ENCODE results near the gene DYNC2H1.

The DYNC2H1 gene, protein sequence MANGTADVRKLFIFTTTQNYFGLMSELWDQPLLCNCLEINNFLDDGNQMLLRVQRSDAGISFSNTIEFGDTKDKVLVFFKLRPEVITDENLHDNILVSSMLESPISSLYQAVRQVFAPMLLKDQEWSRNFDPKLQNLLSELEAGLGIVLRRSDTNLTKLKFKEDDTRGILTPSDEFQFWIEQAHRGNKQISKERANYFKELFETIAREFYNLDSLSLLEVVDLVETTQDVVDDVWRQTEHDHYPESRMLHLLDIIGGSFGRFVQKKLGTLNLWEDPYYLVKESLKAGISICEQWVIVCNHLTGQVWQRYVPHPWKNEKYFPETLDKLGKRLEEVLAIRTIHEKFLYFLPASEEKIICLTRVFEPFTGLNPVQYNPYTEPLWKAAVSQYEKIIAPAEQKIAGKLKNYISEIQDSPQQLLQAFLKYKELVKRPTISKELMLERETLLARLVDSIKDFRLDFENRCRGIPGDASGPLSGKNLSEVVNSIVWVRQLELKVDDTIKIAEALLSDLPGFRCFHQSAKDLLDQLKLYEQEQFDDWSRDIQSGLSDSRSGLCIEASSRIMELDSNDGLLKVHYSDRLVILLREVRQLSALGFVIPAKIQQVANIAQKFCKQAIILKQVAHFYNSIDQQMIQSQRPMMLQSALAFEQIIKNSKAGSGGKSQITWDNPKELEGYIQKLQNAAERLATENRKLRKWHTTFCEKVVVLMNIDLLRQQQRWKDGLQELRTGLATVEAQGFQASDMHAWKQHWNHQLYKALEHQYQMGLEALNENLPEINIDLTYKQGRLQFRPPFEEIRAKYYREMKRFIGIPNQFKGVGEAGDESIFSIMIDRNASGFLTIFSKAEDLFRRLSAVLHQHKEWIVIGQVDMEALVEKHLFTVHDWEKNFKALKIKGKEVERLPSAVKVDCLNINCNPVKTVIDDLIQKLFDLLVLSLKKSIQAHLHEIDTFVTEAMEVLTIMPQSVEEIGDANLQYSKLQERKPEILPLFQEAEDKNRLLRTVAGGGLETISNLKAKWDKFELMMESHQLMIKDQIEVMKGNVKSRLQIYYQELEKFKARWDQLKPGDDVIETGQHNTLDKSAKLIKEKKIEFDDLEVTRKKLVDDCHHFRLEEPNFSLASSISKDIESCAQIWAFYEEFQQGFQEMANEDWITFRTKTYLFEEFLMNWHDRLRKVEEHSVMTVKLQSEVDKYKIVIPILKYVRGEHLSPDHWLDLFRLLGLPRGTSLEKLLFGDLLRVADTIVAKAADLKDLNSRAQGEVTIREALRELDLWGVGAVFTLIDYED (N-terminal part only)

DNA sequence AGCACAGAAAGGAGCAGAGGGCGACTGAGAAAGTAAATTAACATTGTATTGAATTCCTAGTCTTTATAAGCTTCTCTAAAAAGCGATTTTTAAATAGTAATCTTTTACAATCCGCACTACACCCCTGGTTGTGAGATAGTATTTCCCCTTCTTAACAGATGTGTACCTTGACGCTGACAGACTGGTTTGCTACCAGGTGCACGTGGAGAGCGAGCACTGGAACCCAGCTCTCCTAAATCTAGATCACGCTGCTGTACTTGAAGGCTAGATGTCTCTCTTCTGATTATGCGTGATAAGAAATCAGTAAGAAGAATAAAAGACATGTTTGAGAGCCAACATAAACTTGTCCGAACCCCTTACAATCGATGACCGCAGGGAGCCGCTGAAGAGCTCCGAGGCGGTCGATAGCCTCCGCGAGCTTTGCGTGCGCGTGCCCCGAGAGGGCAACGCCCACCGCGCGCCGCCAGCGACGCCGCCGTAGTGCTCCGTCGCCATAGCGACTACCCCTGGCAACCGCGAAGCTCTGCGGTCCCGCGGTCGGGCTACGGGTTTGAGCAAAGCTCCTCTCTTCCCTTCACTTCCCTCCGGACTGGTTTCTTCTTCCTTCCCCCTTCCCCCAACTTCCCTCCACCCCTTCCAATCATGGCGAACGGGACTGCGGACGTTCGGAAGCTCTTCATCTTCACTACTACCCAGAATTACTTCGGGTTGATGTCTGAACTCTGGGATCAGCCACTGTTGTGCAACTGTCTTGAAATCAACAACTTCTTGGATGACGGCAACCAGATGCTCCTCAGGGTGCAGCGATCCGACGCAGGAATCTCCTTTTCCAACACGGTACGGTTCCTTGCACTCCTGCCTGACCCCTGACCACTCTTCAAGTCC, at the start of gene DYNC2H1:
DYNC2H1 (plus strand) TSS at position 494 of the 885 bp plus-strand sequence; CDS start at position 643, 149 bp downstream.
- ChIA-PET CTCF (interaction anchor here (0.5 to 2.3 kb wide), 15 partner anchors 9 to 550 kb away, joined by 3 to 19 read pairs (median 4); partner anchors contain the start of gene DCUN1D5), POLR2A (interaction anchor here (0.9 to 1.9 kb wide), 4 partner anchors 8 to 35 kb away, joined by 3 to 47 read pairs (median 6); partner anchors contain the start of gene DCUN1D5)
- H3K36me3 ChIP-seq (ENCODE audit: control insufficient read depth in 2 of 2, insufficient read depth in 1 of 2, low read length in 2 of 2) = peaks cover 0 to 4% of the 10 kb centered on the region in 2 experiments; a peak in 1 of 3 replicates
- peak within 1 kb of the TSS; percentile 54 for H3K27ac ChIP-seq (ENCODE audit: extremely low read depth, low read depth, low read length)
- peak within 1 kb of the TSS; percentile 88 for H3K4me3 ChIP-seq (ENCODE audit: low read depth, low read length)
- H3K4me1 ChIP-seq (ENCODE audit: control insufficient read depth, insufficient read depth, low read length) = no peaks in the 10 kb centered on the region
- H3K9me3 ChIP-seq (ENCODE audit: control insufficient read depth, insufficient read depth, low read depth, low read length) = no peaks in the 10 kb centered on the region
- TF ChIP-seq ZNF677 (tag by site-specific recombination; IDR thresholded peaks at IDR 0.05) (no peak), ZBTB1 (tag by site-specific recombination; IDR thresholded peaks at IDR 0.05) (no peak), ZFP37 (tag by site-specific recombination; IDR thresholded peaks at IDR 0.05) (0 out of 2 replicates have a peak, but pooled peaks have one; percentile 26), KLF1 (tag by site-specific recombination; IDR thresholded peaks at IDR 0.05) (peak; percentile 78), ZNF707 (tag by site-specific recombination; IDR thresholded peaks at IDR 0.05) (no peak), ZFP3 (tag by site-specific recombination; IDR thresholded peaks at IDR 0.05; ENCODE audit: low read depth) (no peak), ZXDB (tag by site-specific recombination; IDR thresholded peaks at IDR 0.05) (peak; percentile 49; the same call in 1 of the 2 replicates), SP2 (tag by site-specific recombination; IDR thresholded peaks at IDR 0.05) (peak; percentile 25; the same call in 1 of the 2 replicates), ZNF843 (tag by site-specific recombination; IDR thresholded peaks at IDR 0.05) (no peak), ZNF747 (tag by site-specific recombination; IDR thresholded peaks at IDR 0.05) (no peak), ZNF654 (tag by site-specific recombination; IDR thresholded peaks at IDR 0.05; ENCODE audit: low read depth) (no peak; the same call in 1 of the 2 replicates), ZNF670 (tag by site-specific recombination; IDR thresholded peaks at IDR 0.05; ENCODE audit: low read depth) (no peak), ZNF600 (tag by site-specific recombination; IDR thresholded peaks at IDR 0.05) (peak; percentile 82), ZNF211 (tag by site-specific recombination; IDR thresholded peaks at IDR 0.05; ENCODE audit: low read depth) (no peak), KLF10 (tag by site-specific recombination; IDR thresholded peaks at IDR 0.05) (peak; percentile 96), GLI4 (tag by site-specific recombination; IDR thresholded peaks at IDR 0.05) (no peak), ZNF341 (tag by site-specific recombination; IDR thresholded peaks at IDR 0.05; ENCODE audit: low read depth) (peak; percentile 91), ZNF394 (tag by site-specific recombination; IDR thresholded peaks at IDR 0.05; ENCODE audit: borderline replicate concordance) (peak; percentile 56; the same call in 1 of the 2 replicates), ZNF548 (tag by site-specific recombination; IDR thresholded peaks at IDR 0.05) (no peak), SP3 (tag by site-specific recombination; IDR thresholded peaks at IDR 0.05) (peak; percentile 43; the same call in 1 of the 2 replicates), IKZF3 (tag by site-specific recombination; IDR thresholded peaks at IDR 0.05) (peak; percentile 66; the same call in 1 of the 2 replicates), ZNF610 (tag by site-specific recombination; IDR thresholded peaks at IDR 0.05; ENCODE audit: borderline replicate concordance) (peak; percentile 55; the same call in 1 of the 2 replicates)
- TF ChIP-seq, protein P1, sequence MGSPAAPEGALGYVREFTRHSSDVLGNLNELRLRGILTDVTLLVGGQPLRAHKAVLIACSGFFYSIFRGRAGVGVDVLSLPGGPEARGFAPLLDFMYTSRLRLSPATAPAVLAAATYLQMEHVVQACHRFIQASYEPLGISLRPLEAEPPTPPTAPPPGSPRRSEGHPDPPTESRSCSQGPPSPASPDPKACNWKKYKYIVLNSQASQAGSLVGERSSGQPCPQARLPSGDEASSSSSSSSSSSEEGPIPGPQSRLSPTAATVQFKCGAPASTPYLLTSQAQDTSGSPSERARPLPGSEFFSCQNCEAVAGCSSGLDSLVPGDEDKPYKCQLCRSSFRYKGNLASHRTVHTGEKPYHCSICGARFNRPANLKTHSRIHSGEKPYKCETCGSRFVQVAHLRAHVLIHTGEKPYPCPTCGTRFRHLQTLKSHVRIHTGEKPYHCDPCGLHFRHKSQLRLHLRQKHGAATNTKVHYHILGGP (tag by site-specific recombination; IDR thresholded peaks at IDR 0.05) = no peak
- TF ChIP-seq, protein P2, sequence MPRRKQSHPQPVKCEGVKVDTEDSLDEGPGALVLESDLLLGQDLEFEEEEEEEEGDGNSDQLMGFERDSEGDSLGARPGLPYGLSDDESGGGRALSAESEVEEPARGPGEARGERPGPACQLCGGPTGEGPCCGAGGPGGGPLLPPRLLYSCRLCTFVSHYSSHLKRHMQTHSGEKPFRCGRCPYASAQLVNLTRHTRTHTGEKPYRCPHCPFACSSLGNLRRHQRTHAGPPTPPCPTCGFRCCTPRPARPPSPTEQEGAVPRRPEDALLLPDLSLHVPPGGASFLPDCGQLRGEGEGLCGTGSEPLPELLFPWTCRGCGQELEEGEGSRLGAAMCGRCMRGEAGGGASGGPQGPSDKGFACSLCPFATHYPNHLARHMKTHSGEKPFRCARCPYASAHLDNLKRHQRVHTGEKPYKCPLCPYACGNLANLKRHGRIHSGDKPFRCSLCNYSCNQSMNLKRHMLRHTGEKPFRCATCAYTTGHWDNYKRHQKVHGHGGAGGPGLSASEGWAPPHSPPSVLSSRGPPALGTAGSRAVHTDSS (tag by site-specific recombination; IDR thresholded peaks at IDR 0.05) = 0 out of 2 replicates have a peak, but pooled peaks have one; percentile 23
- TF ChIP-seq, protein P3, sequence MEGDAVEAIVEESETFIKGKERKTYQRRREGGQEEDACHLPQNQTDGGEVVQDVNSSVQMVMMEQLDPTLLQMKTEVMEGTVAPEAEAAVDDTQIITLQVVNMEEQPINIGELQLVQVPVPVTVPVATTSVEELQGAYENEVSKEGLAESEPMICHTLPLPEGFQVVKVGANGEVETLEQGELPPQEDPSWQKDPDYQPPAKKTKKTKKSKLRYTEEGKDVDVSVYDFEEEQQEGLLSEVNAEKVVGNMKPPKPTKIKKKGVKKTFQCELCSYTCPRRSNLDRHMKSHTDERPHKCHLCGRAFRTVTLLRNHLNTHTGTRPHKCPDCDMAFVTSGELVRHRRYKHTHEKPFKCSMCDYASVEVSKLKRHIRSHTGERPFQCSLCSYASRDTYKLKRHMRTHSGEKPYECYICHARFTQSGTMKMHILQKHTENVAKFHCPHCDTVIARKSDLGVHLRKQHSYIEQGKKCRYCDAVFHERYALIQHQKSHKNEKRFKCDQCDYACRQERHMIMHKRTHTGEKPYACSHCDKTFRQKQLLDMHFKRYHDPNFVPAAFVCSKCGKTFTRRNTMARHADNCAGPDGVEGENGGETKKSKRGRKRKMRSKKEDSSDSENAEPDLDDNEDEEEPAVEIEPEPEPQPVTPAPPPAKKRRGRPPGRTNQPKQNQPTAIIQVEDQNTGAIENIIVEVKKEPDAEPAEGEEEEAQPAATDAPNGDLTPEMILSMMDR (tag by site-specific recombination; IDR thresholded peaks at IDR 0.05) = peak; percentile 57; the same call in 1 of the 2 replicates
